ENCODE data around the gene NFIX. TPM values are rescaled to one million over a fixed set of nuclear protein-coding genes. Genes with fewer than 3 reads are reported as not detected.
A peak's percentile ranks its signal among the peaks of the same experiment; 100 is the strongest.

The NFIX gene
- polyA plus RNA-seq, 1 donor (not counting 4 experiments of a cell fraction or from before 2014, with no cell fraction given), result 5.2 TPM

- FAIRE-seq (no peak), DNase-seq (ENCODE audit: low read depth, low spot score) (no peak)
- Histone ChIP-seq H3K27me3 (ENCODE audit: control insufficient read depth, extremely low read depth, insufficient read depth, low read length) (no peaks in the 10 kb centered on the region), H3K79me2 (ENCODE audit: control insufficient read depth, insufficient read depth, low read length) (peaks cover 25% of the 10 kb centered on the region), H3K4me2 (ENCODE audit: control insufficient read depth, extremely low read depth, insufficient read depth, low read depth, low read length) (no peak overlapping the region), H3K9me3 (ENCODE audit: control insufficient read depth, low read depth, low read length) (no peaks in the 10 kb centered on the region), H3K27ac (ENCODE audit: control insufficient read depth, insufficient read depth, low read length) (no peak overlapping the region), H4K20me1 (ENCODE audit: control insufficient read depth, extremely low read depth, insufficient read depth, low read length) (no peaks in the 10 kb centered on the region), H3K9me1 (ENCODE audit: control insufficient read depth, extremely low read depth, insufficient read depth, low read length) (no peaks in the 10 kb centered on the region), H2AFZ (ENCODE audit: control insufficient read depth, low read length) (no peak overlapping the region), H3K9ac (ENCODE audit: control insufficient read depth, extremely low read depth, insufficient read depth, low read length) (no peak overlapping the region), H3K36me3 (ENCODE audit: control insufficient read depth in 2 of 2, extremely low read depth in 1 of 2, insufficient read depth in 2 of 2, low read length in 2 of 2) (peaks cover 1 to 4% of the 10 kb centered on the region in 2 experiments), H3K4me1 (ENCODE audit: control insufficient read depth, extremely low read depth, insufficient read depth, low read length) (peaks cover 18% of the 10 kb centered on the region), H3K4me3 (ENCODE audit: control insufficient read depth in 2 of 3, extremely low read depth in 1 of 3, insufficient read depth in 2 of 3, low read depth in 1 of 3, low read length in 3 of 3) (no peak overlapping the region)
- dilution Hi-C loops (cut with MboI; ENCODE audit: extremely low pct_ligation_motif_present, low sequenced_read_pairs), result no loop called here
- TF ChIP-seq CTCF (optimal IDR thresholded peaks at IDR 0.05 in 1 of 3, IDR thresholded peaks at IDR 0.05 in 1 of 3, conservative IDR thresholded peaks at IDR 0.05 in 1 of 3; ENCODE audit: extremely low read depth in 1 of 3, insufficient read depth in 2 of 3, low read length in 3 of 3), result no peak
- no peak for TF ChIP-seq EZH2 (IDR thresholded peaks at IDR 0.05; ENCODE audit: low read length)
These were observed 35.8 kb upstream of the NFIX start for GRCh38 chr19:12959481-12959880.

DNA sequence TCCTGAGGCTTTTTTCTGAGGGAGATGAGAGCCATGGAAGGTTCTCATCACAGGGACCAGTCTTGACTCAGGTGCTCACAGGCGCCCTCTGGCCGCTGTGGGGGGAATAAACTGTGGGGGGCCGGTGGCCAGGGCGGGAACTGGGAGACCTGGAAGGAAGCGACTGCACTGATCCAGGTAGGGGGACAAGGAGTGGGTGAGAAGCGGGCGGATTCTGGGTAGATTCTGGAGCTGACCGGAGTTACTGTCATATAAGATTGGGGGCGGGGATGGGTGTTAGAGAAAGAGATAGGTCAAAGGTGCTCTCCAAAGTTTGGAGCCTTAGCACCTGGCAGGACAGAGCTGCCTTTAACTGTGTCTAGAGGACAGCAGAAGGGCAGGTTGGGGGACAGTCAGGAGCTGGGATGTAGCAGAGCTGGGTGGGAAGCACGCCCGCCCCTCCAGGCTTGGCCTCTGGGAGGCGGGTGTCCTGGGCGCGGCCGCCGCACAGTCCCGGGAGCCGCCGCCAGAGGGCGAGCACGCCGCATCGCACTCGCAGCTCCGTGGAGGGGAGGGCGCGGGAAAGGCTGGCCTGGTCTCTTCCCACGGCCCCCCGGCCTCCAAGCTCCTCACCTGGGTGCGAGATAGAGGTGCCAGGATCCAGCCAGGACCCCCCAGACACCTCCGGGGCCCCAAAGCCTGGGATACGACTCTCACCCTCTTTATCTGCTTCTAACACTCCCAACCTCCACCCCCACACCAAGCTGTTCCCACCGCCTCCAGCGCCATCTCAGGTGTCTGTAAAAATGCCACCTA is 30.1 kb upstream of the NFIX start:
- H3K4me1 ChIP-seq (ENCODE audit: control insufficient read depth, extremely low read depth, insufficient read depth, low read length), result peaks cover 4% of the 10 kb centered on the region
- no peaks in the 10 kb centered on the region for H3K27me3 ChIP-seq (ENCODE audit: control insufficient read depth, extremely low read depth, insufficient read depth, low read length)
- H3K27ac ChIP-seq (ENCODE audit: control insufficient read depth, insufficient read depth, low read length), result peak overlapping the region; percentile 67
- no peaks in the 10 kb centered on the region for H3K9me1 ChIP-seq (ENCODE audit: control insufficient read depth, extremely low read depth, insufficient read depth, low read length)
- peak overlapping the region; percentile 100 for H2AFZ ChIP-seq (ENCODE audit: control insufficient read depth, low read length)
- no peaks in the 10 kb centered on the region for H4K20me1 ChIP-seq (ENCODE audit: control insufficient read depth, extremely low read depth, insufficient read depth, low read length)
- peak overlapping the region; percentile 46 to 77 (median 75) for H3K4me3 ChIP-seq (ENCODE audit: control insufficient read depth in 2 of 3, extremely low read depth in 1 of 3, insufficient read depth in 2 of 3, low read depth in 1 of 3, low read length in 3 of 3)
- no peaks in the 10 kb centered on the region for H3K9me3 ChIP-seq (ENCODE audit: control insufficient read depth, low read depth, low read length)
- H3K36me3 ChIP-seq (ENCODE audit: control insufficient read depth in 2 of 2, extremely low read depth in 1 of 2, insufficient read depth in 2 of 2, low read length in 2 of 2), result no peaks in the 10 kb centered on the region
- no peaks in the 10 kb centered on the region for H3K79me2 ChIP-seq (ENCODE audit: control insufficient read depth, insufficient read depth, low read length)
- peak overlapping the region; percentile 99 for H3K4me2 ChIP-seq (ENCODE audit: control insufficient read depth, extremely low read depth, insufficient read depth, low read depth, low read length)
- DNase-seq (ENCODE audit: low read depth, low spot score), result no peak
- H3K9ac ChIP-seq (ENCODE audit: control insufficient read depth, extremely low read depth, insufficient read depth, low read length), result peak overlapping the region; percentile 76
- no peak for TF ChIP-seq EZH2 (IDR thresholded peaks at IDR 0.05; ENCODE audit: low read length)
- peak; percentile 72 to 97 (median 94) for TF ChIP-seq CTCF (optimal IDR thresholded peaks at IDR 0.05 in 1 of 3, IDR thresholded peaks at IDR 0.05 in 1 of 3, conservative IDR thresholded peaks at IDR 0.05 in 1 of 3; ENCODE audit: extremely low read depth in 1 of 3, insufficient read depth in 2 of 3, low read length in 3 of 3)
- FAIRE-seq, result peak; percentile 5
- dilution Hi-C loops (cut with MboI; ENCODE audit: extremely low pct_ligation_motif_present, low sequenced_read_pairs), result no loop called here
